Adrenal gland (tissue), 5 donors: ENCODE measurements around the gene STK32A.

Experiments used
- POLR2A ChIP-seq, 2 donors: fragments of 450-650 bp; IDR thresholded peaks; one replicate each; pipeline ENCODE4 v1.6.1; 2017; ENCODE audit warnings: antibody characterized with exemption in 2 of 2, mild to moderate bottlenecking in 2 of 2, moderate library complexity in 1 of 2
- TF ChIP-seq, protein P1 (sequence below), 6 experiments: fragments of 450-650 bp in 4 of 6; fragments of 200-600 bp in 2 of 6; sonication (generic) in 1 of 6; IDR thresholded peaks; 1 replicate in 5 of 6; 2 replicates in 1 of 6; pipeline versions ENCODE4 v1.5.1 to v1.8.0; 2016 to 2021; ENCODE audit warnings: antibody characterized with exemption in 6 of 6, mild to moderate bottlenecking in 2 of 6, moderate library complexity in 1 of 6
- donor health status: DM: no; HTN: no; CAD: no.

DNA sequence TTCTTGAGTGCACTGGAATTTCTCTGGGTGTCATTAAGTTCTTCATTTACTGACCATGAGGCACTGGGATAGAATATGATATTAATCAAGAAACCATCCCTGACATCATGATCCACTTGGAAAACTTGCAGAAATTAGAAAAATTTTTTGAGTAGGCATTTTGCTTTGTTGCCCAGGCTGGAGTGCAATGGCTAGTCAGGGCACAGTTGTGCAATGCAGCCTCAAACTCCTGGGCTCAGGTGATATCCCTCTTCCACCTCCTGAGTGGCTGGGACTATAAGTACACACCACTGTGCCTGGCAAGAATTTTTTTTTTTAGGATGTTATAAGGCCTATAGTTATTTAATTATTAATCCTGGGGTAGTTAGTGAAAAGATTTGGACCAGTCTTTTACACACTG is 106.5 kb downstream of the STK32A start:
- TF ChIP-seq, protein P1, sequence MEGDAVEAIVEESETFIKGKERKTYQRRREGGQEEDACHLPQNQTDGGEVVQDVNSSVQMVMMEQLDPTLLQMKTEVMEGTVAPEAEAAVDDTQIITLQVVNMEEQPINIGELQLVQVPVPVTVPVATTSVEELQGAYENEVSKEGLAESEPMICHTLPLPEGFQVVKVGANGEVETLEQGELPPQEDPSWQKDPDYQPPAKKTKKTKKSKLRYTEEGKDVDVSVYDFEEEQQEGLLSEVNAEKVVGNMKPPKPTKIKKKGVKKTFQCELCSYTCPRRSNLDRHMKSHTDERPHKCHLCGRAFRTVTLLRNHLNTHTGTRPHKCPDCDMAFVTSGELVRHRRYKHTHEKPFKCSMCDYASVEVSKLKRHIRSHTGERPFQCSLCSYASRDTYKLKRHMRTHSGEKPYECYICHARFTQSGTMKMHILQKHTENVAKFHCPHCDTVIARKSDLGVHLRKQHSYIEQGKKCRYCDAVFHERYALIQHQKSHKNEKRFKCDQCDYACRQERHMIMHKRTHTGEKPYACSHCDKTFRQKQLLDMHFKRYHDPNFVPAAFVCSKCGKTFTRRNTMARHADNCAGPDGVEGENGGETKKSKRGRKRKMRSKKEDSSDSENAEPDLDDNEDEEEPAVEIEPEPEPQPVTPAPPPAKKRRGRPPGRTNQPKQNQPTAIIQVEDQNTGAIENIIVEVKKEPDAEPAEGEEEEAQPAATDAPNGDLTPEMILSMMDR (IDR thresholded peaks at IDR 0.05) = no peak
- TF ChIP-seq POLR2A (IDR thresholded peaks at IDR 0.05) = no peak
